Posterior vena cava (tissue), 2 donors: ENCODE measurements around the gene MACROD2. TPM values are rescaled to one million over a fixed set of nuclear protein-coding genes. Genes with fewer than 3 reads are reported as not detected.
"Not testable (repeated sequence)": the region's sequence is repeated elsewhere in the genome, so short reads cannot be mapped to it uniquely, and the experiment has no call there.

ENCODE experiments used
- DNase-seq: peaks from one replicate; pipeline ENCODE4 v3.0.0-alpha.2; 2020; ENCODE audit warnings: low spot score
- intact Hi-C, 2 donors: fragments of 100-400 bp; cut with DNase I; formaldehyde crosslinking; loops; one replicate each; pipeline versions ENCODE4 v1.14.1 to v1.14.2; 2022 to 2023
- total RNA-seq, 2 donors: library from RNA; stranded (reverse); fragmentation: NEBNext Ultra II Directional; extraction: Animal tissue kit (Norgen Biotek cat#: 25700); gene quantifications; one replicate each; pipeline ENCODE4 v1.2.1, GENCODE V29; 2021
- donor health status: DM: yes; HTN: yes; CAD: no.
- donor health status: DM: yes; HTN: yes; CAD: no.

Gene MACROD2
- total RNA-seq, 2 donors from 2014 or later, result 15.5 to 25.5 TPM

DNA sequence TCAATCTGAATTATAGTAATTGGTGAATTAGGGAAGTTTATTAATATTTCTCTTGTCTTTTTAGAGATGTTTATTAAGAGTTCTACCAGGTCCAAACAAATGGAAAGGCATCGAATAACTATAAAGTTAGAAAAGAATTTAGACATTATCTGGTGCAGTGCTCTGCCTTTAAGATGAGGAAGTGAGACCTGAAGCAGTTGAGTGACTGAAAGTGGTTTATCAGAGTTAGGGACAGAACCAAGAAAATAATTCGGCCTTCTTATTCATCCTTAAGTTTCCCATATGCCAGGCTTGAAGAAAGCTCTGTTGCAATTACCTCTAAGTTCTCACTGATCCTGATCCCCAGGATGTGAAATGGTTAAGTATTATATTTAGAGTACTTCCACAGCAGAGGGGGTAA, 436.3 kb downstream of the MACROD2 start:
- DNase-seq, result no peak
- intact Hi-C loops, result no loop called here

GRCh38 chr20:14432085-14432484, 436.8 kb downstream of the MACROD2 start:
- intact Hi-C loops, result no loop called here
- no peak for DNase-seq

DNA sequence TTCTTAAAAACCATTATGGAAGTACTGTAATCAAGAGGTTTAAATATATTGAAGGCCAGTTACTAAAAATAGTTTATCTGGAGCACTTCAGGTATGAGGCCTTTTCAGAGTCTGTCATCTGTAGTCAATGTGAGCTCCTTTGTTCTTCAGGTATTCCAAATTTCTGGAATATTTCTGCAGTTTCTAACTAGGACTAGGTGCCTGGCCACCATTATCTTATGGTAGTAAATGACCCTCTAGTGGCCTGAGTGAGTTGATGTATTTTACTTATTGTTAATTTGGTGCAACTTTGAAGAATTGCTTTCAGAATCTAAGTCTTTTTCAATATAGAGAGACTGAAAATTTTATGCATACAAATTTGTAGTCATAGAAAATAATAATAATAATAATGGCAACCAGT, 437.3 kb downstream of the MACROD2 start:
- no peak for DNase-seq
- intact Hi-C loops, result no loop called here

- DNase-seq, result no peak
- intact Hi-C loops, result no loop called here
Observed at GRCh38 chr20:14434384-14435136, 439.2 kb downstream of the MACROD2 start.

GRCh38 chr20:14441201-14441600, 445.9 kb downstream of the MACROD2 start:
- intact Hi-C loops, result loop anchor here in 1 of 2 donors (5.0 kb wide), 1 partner anchor 126 kb away; no protein-coding TSS in a partner anchor
- DNase-seq, result no peak

GRCh38 chr20:14444106-14444505, 448.8 kb downstream of the MACROD2 start:
- no peak for DNase-seq
- intact Hi-C loops, result loop anchor here in 1 of 2 donors (5.0 kb wide), 1 partner anchor 123 kb away; no protein-coding TSS in a partner anchor

DNA sequence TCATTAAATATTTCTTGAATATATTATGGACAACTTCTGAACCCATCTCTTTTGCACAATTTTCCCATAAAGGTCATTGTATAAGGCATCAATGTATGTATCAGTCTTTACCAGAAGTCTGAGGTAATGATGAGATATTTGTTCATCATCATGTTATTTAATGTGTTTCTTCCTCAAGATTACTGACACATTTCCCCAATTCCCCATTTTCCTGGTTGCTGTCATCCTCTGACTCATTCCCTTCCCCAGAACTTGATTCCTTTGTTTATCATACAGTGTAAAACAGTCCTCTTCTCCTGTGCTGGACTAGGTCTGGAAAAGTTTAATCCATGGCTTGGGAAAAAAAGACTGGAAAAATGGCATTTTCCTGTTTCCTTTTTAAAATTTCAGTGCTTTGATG, 450.0 kb downstream of the MACROD2 start:
- DNase-seq, result no peak
- intact Hi-C loops, result no loop called here

GRCh38 chr20:14445902-14446301, 450.6 kb downstream of the MACROD2 start:
- intact Hi-C loops, result no loop called here
- DNase-seq, result no peak

DNA sequence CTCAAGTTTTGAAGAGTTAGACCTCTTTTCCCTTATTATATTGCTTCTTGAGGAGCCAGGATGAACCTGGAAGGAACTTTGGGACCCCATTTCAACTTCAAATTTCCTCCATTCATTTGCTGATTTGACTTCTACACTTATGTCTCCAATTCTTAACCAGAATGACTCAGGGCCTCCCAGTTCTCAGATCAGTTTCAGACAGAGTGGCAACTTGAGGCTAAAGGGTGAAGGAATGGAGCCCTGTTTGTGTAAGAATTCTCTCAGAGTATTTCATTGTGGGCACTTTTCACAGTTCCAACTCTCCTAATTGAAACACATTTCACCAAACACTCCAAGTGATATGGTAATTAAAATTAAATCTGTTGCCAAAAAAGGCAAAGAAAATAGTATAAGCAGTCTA, 451.1 kb downstream of the MACROD2 start:
- intact Hi-C loops, result no loop called here
- DNase-seq, result no peak

DNA sequence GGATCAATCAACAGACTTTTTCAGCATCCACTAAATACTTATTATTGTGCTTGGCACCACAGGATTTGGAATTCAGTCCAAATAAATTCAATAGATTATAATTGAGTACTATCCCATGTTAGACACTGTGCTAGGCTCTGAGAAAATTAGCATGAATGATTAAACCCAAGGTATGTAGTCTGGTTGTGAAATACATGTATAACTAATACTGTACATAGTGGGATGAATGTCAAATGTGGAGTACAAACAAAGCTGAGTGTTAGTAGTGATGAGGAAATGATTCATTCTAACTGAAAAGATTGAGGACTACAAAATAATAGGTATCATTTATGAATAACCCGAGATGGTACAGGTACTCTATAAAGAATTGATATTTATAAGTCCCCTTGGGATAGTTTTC, 454.0 kb downstream of the MACROD2 start:
- intact Hi-C loops, result no loop called here

GRCh38 chr20:14450256-14450655, 454.9 kb downstream of the MACROD2 start:
- DNase-seq, result no peak
- intact Hi-C loops, result no loop called here

More for the DNA sequence above, 454.0 kb downstream of the MACROD2 start:
- DNase-seq, result no peak

DNA sequence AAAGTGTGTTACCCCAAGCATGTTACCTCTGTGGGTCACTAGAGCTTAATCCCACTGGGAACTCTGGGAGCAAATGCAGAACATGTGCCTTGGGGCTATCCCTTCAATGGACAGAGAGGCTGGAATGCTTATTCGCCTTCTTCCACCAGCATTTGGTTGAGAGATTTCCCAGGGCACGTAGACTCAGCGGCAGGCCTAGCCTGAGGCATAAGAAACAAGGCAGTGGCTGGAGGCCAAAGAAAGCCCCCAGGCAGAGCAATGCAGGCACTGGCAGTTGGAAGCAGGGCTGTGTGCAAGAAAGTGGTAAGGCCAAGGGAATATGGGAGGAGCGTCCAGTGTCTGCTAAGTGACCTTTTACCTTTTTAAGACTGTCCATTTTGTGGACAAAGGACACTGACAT, 456.1 kb downstream of the MACROD2 start:
- no peak for DNase-seq
- intact Hi-C loops, result no loop called here

DNA sequence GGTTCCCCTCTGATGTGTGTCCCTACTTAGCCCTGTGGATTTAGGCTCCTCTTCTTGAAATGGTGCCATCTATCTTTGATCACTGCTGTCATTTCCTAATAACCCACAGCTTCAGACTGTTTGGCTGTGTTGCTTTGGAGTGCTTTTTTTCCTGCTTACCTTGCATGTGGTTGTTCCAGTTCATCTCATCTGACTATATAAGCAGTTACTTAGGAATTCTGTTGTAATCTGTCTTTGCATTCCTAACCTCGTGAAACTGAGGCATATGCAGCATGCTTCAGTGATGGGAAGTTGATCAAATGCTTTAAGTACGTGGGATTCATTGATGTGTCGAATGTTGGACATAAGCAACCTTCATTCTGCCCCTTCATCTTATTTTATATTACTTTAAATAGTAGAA, 457.9 kb downstream of the MACROD2 start:
- DNase-seq, result no peak
- intact Hi-C loops, result no loop called here

GRCh38 chr20:14454296-14454695, 459.0 kb downstream of the MACROD2 start:
- intact Hi-C loops, result no loop called here

GRCh38 chr20:14467104-14467827, 471.9 kb downstream of the MACROD2 start:
- intact Hi-C loops, result not testable (repeated sequence)

More at GRCh38 chr20:14454296-14454695, 459.0 kb downstream of the MACROD2 start:
- DNase-seq, result no peak

GRCh38 chr20:14470231-14470899, 475.0 kb downstream of the MACROD2 start:
- intact Hi-C loops, result loop anchor here in 1 of 2 donors (10.0 kb wide), 1 partner anchor 1796 kb away; no protein-coding TSS in a partner anchor
- no peak for DNase-seq

More at GRCh38 chr20:14467104-14467827, 471.9 kb downstream of the MACROD2 start:
- DNase-seq, result not testable (repeated sequence)

- intact Hi-C loops, result loop anchor here in 1 of 2 donors (10.0 kb wide), 1 partner anchor 1796 kb away; no protein-coding TSS in a partner anchor
- DNase-seq, result no peak
Observed at GRCh38 chr20:14470977-14471661, 475.8 kb downstream of the MACROD2 start.

DNA sequence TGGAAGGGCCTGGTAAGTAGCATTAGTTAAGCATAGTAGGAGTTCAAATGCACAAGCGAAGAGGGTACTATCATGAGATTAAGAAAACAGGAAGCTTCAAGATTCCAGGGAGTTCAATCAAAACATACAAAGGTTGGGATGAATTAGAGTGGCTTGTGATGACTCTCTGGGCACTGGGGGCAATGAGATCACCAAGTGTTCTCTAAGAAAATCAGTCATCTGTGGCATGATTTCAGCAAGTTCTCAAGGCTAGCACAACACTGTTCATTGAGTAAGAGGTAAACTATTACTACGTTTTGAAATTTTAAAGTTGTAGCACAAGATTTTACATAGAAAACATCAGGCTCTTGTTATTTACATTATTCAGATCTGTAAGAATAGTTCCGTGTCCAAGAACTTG, 481.8 kb downstream of the MACROD2 start:
- DNase-seq, result no peak
- intact Hi-C loops, result loop anchor here in 1 of 2 donors (10.0 kb wide), 1 partner anchor 1802 kb away; no protein-coding TSS in a partner anchor

GRCh38 chr20:14478126-14478525, 482.8 kb downstream of the MACROD2 start:
- intact Hi-C loops, result loop anchor here in 1 of 2 donors (10.0 kb wide), 1 partner anchor 1803 kb away; no protein-coding TSS in a partner anchor
- no peak for DNase-seq
